GM18868 (cell line): Measurements from ENCODE around the gene PARVA.

Experiments
- ATAC-seq: cut with Tn5 transposase; IDR thresholded peaks from one replicate; pipeline ENCODE4 v1.9.1; 2021; ENCODE audit warnings: mild to moderate bottlenecking, moderate library complexity; ENCODE audit not compliant: unreplicated experiment

The PARVA gene

GRCh38 chr11:12524865-12525264, 147.5 kb downstream of the PARVA start:
- no peak for ATAC-seq

- ATAC-seq: no peak
These were observed 148.2 kb downstream of the PARVA start for GRCh38 chr11:12525466-12526055.

- no peak for ATAC-seq
These were observed 149.4 kb downstream of the PARVA start for GRCh38 chr11:12526789-12527188.

GRCh38 chr11:12528487-12528886, 151.1 kb downstream of the PARVA start:
- no peak for ATAC-seq

GRCh38 chr11:12529041-12529440, 151.7 kb downstream of the PARVA start:
- ATAC-seq: no peak

GRCh38 chr11:12529793-12530192, 152.4 kb downstream of the PARVA start:
- ATAC-seq: no peak

GRCh38 chr11:12531020-12531419, 153.6 kb downstream of the PARVA start:
- no peak for ATAC-seq

- ATAC-seq: no peak
These were observed 154.3 kb downstream of the PARVA start for GRCh38 chr11:12531681-12532080.

GRCh38 chr11:12532580-12532979, 155.2 kb downstream of the PARVA start:
- no peak for ATAC-seq

GRCh38 chr11:12534549-12534948, 157.2 kb downstream of the PARVA start:
- ATAC-seq: no peak

GRCh38 chr11:12535321-12535720, 157.9 kb downstream of the PARVA start:
- ATAC-seq: no peak

GRCh38 chr11:12536566-12536965, 159.2 kb downstream of the PARVA start:
- no peak for ATAC-seq

- ATAC-seq: no peak
These were observed 160.5 kb downstream of the PARVA start for GRCh38 chr11:12537778-12538401.

- no peak for ATAC-seq
These were observed 161.6 kb downstream of the PARVA start for GRCh38 chr11:12538889-12539421.

- ATAC-seq: no peak
These were observed 162.2 kb downstream of the PARVA start for GRCh38 chr11:12539572-12539971.

GRCh38 chr11:12540075-12540680, 162.8 kb downstream of the PARVA start:
- no peak for ATAC-seq

GRCh38 chr11:12540913-12541582, 163.7 kb downstream of the PARVA start:
- ATAC-seq: no peak

- ATAC-seq: no peak
These were observed 164.3 kb downstream of the PARVA start for GRCh38 chr11:12541583-12542151.

- ATAC-seq: no peak
These were observed 165.0 kb downstream of the PARVA start for GRCh38 chr11:12542186-12542935.

GRCh38 chr11:12543596-12544415, 166.4 kb downstream of the PARVA start:
- ATAC-seq: no peak
